Breast epithelium (tissue), 3 donors: Measurements from ENCODE around the gene TUG1.

Source experiments
- CTCF ChIP-seq, 3 donors: fragments of 450-650 bp; IDR thresholded peaks; one replicate each; pipeline ENCODE4 v1.5.1; 2016 to 2017; ENCODE audit warnings: antibody characterized with exemption in 3 of 3, mild to moderate bottlenecking in 3 of 3, moderate library complexity in 3 of 3
- POLR2AphosphoS5 ChIP-seq, 3 donors: sonication (generic); formaldehyde crosslinking; IDR thresholded peaks; one replicate each; pipeline ENCODE4 v1.6.1; 2017; ENCODE audit warnings: antibody characterized with exemption in 3 of 3

- TF ChIP-seq CTCF (IDR thresholded peaks at IDR 0.05) (no peak), POLR2AphosphoS5 (IDR thresholded peaks at IDR 0.05) (no peak)
Observed at GRCh38 chr22:30945653-30946052, 23.4 kb upstream of the TUG1 start.
